ENCODE data around the gene ATP6V0A4.

ATP6V0A4 gene

DNA sequence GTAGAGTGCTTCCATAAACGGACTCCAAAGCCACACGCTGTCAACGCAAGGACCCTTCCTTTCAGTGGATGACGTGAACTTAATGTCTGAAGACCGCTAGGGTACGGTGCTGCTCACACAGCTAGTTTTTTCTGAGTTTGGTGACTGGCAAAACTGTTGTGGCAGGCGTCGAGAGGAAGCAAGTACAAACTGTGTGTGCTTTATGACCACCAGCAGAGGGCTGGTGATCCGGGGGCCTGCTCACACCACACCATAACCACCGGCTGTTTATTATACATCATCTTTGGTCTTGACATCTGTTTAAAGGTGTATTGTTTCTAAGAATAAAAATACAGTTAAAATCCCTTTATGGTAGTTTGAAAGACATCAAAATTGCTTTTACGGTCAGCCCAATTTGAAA lies 37.1 kb upstream of the ATP6V0A4 start:
- TF ChIP-seq, protein P1, sequence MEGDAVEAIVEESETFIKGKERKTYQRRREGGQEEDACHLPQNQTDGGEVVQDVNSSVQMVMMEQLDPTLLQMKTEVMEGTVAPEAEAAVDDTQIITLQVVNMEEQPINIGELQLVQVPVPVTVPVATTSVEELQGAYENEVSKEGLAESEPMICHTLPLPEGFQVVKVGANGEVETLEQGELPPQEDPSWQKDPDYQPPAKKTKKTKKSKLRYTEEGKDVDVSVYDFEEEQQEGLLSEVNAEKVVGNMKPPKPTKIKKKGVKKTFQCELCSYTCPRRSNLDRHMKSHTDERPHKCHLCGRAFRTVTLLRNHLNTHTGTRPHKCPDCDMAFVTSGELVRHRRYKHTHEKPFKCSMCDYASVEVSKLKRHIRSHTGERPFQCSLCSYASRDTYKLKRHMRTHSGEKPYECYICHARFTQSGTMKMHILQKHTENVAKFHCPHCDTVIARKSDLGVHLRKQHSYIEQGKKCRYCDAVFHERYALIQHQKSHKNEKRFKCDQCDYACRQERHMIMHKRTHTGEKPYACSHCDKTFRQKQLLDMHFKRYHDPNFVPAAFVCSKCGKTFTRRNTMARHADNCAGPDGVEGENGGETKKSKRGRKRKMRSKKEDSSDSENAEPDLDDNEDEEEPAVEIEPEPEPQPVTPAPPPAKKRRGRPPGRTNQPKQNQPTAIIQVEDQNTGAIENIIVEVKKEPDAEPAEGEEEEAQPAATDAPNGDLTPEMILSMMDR (IDR thresholded peaks at IDR 0.05; ENCODE audit: low read length, missing control alignments), result no peak
- DNase-seq (ENCODE audit: low read depth), result no peak
- no peak overlapping the region for H3K4me3 ChIP-seq (replicated peaks; ENCODE audit: low read depth, low read length)

GRCh38 chr7:138834583-138834982 lies 36.6 kb upstream of the ATP6V0A4 start:
- TF ChIP-seq, protein P1 (IDR thresholded peaks at IDR 0.05; ENCODE audit: low read length, missing control alignments), result no peak
- no peak overlapping the region for H3K4me3 ChIP-seq (replicated peaks; ENCODE audit: low read depth, low read length)
- DNase-seq (ENCODE audit: low read depth), result no peak

- DNase-seq (ENCODE audit: low read depth), result no peak
- TF ChIP-seq, protein P1 (IDR thresholded peaks at IDR 0.05; ENCODE audit: low read length, missing control alignments), result no peak
- no peak overlapping the region for H3K4me3 ChIP-seq (replicated peaks; ENCODE audit: low read depth, low read length)
Observed at GRCh38 chr7:138833596-138833995, 35.6 kb upstream of the ATP6V0A4 start.

DNA sequence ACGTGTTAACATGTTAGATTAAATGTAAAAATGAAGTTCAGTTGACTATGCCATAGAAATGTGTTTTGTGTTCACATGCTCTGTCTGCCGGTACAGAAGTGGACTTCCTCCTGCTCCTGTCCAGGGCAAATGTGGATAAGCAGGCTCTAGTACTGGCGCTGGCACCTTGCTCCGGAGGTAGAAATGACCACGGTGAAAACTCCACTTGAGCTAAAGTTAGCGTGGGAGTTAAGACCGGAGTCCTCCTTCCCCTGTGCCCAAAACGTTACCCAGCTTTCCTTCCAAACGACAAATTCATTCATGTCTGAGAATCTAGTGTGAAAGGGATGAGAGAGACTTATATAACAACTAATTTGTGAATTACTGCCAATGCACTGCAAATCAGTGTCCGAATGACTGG lies 35.0 kb upstream of the ATP6V0A4 start:
- TF ChIP-seq, protein P1 (IDR thresholded peaks at IDR 0.05; ENCODE audit: low read length, missing control alignments), result no peak
- no peak for DNase-seq (ENCODE audit: low read depth)
- H3K4me3 ChIP-seq (replicated peaks; ENCODE audit: low read depth, low read length), result no peak overlapping the region

DNA sequence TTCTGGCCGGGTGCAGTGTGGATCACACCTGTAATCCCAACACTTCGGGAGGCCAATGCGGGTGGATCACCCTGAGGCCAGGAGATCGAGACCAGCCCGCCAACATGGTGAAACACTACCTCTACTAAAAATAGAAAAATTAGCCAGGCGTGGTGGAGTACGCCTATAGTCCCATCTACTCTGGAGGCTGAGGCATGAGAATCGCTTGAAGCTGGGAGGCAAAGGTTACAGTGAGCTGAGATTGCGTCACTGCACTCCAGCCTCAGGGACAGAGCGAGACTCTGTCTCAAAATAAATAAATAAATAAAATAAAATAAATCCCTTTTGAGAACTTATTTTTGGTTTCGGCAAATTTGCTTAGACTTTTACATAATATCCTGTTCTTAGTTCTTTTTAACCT lies 31.3 kb upstream of the ATP6V0A4 start:
- H3K4me3 ChIP-seq (replicated peaks; ENCODE audit: low read depth, low read length), result no peak overlapping the region
- TF ChIP-seq, protein P1 (IDR thresholded peaks at IDR 0.05; ENCODE audit: low read length, missing control alignments), result no peak
- no peak for DNase-seq (ENCODE audit: low read depth)

GRCh38 chr7:138828302-138828701 lies 30.3 kb upstream of the ATP6V0A4 start:
- DNase-seq (ENCODE audit: low read depth), result no peak
- H3K4me3 ChIP-seq (replicated peaks; ENCODE audit: low read depth, low read length), result no peak overlapping the region
- TF ChIP-seq, protein P1 (IDR thresholded peaks at IDR 0.05; ENCODE audit: low read length, missing control alignments), result no peak

- H3K4me3 ChIP-seq (replicated peaks; ENCODE audit: low read depth, low read length), result no peak overlapping the region
- no peak for DNase-seq (ENCODE audit: low read depth)
- TF ChIP-seq, protein P1 (IDR thresholded peaks at IDR 0.05; ENCODE audit: low read length, missing control alignments), result no peak
Observed at GRCh38 chr7:138825049-138825721, 27.2 kb upstream of the ATP6V0A4 start.

Measured in fibroblast of pulmonary artery (primary cell).